DOHH2 (cell line): ENCODE data around the gene GMDS.

Source experiments
- H3F3A ChIP-seq: fragments of 200-600 bp; sonication (generic), shearing (Covaris generic); 2 replicates; pipeline ENCODE4 v1.6.0; 2016; ENCODE audit warnings: antibody characterized with exemption, mild to moderate bottlenecking; ENCODE audit not compliant: control insufficient read depth, insufficient read depth
- H3K27ac ChIP-seq: fragments of 200-600 bp; sonication (generic); 2 replicates; pipeline ENCODE4 v1.5.1; 2014; ENCODE audit warnings: low read depth, mild to moderate bottlenecking, low read length, moderate library complexity
- H3K27me3 ChIP-seq: fragments of 200-600 bp; sonication (generic); 2 replicates; pipeline ENCODE4 v1.6.1; 2014; ENCODE audit warnings: mild to moderate bottlenecking, low read length, mixed read lengths; ENCODE audit not compliant: control insufficient read depth
- H3K36me3 ChIP-seq: fragments of 200-600 bp; sonication (generic); 2 replicates; pipeline ENCODE4 v1.6.1; 2014; ENCODE audit warnings: mild to moderate bottlenecking, low read length, moderate library complexity, mixed read lengths; ENCODE audit not compliant: control insufficient read depth
- H3K4me1 ChIP-seq: fragments of 200-600 bp; sonication (generic); 2 replicates; pipeline ENCODE4 v1.6.1; 2014; ENCODE audit warnings: mild to moderate bottlenecking, low read length, mixed read lengths; ENCODE audit not compliant: control insufficient read depth
- H3K4me2 ChIP-seq: fragments of 200-600 bp; sonication (generic); 2 replicates; pipeline ENCODE4 v1.6.0; 2014; ENCODE audit warnings: mild to moderate bottlenecking, low read length, moderate library complexity
- H3K4me3 ChIP-seq: fragments of 200-600 bp; sonication (generic); 2 replicates; pipeline ENCODE4 v1.5.1; 2014; ENCODE audit warnings: mild to moderate bottlenecking, low read length, mixed read lengths
- H3K79me2 ChIP-seq: fragments of 200-600 bp; sonication (generic); 2 replicates; pipeline ENCODE4 v1.6.1; 2014; ENCODE audit warnings: mild to moderate bottlenecking, low read length, mixed read lengths; ENCODE audit not compliant: control insufficient read depth
- H3K9me2 ChIP-seq: fragments of 200-600 bp; sonication (generic); replicated peaks from 2 replicates; pipeline ENCODE4 v1.6.1; 2014; ENCODE audit warnings: mild to moderate bottlenecking, low read length, mixed read lengths; ENCODE audit not compliant: control insufficient read depth
- H3K9me3 ChIP-seq: fragments of 200-600 bp; sonication (generic); 2 replicates; pipeline ENCODE4 v1.6.1; 2014; ENCODE audit warnings: antibody characterized with exemption, low read length, mixed read lengths; ENCODE audit not compliant: control insufficient read depth, insufficient read depth
- H4K20me1 ChIP-seq: fragments of 200-600 bp; sonication (generic); 2 replicates; pipeline ENCODE4 v1.6.0; 2014; ENCODE audit warnings: low read depth, mild to moderate bottlenecking, antibody characterized with exemption, low read length, moderate library complexity; ENCODE audit not compliant: control insufficient read depth, insufficient read depth
- EZH2phosphoT487 ChIP-seq: fragments of 200-600 bp; sonication (generic); IDR thresholded peaks from 2 replicates; pipeline ENCODE4 v1.6.1; 2017; ENCODE audit warnings: borderline replicate concordance, mild to moderate bottlenecking, antibody characterized with exemption, low read length, moderate library complexity, mixed read lengths
- TF ChIP-seq, protein P1 (sequence below): fragments of 200-600 bp; sonication (generic); IDR thresholded peaks from one replicate; pipeline ENCODE4 v1.5.1; 2014; ENCODE audit warnings: antibody characterized with exemption, mild to moderate bottlenecking, low read depth, low read length; ENCODE audit not compliant: poor library complexity, severe bottlenecking

The GMDS gene

DNA sequence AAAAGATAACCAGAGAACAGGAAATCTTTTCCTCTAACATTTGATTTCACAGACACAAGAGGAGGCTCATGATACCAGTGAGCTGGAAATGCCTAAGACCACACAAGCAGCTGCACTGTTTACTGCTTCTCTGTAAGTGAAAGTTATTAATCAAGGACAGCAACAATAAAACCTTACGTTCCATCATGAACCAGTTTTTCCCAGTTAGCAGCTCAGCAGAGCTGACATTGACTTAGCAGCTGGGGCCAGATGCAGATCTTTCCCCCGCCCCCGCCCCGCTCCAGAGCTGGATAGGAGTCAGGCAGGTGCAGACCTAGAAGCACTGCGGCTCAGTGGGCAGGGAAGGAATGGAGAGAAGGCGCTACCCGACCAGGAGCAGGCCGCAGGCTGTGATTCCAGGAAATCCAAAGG is 275.2 kb downstream of the GMDS start:
- Histone ChIP-seq H3K9me3 (no peaks in the 10 kb centered on the region), H3F3A (no peaks in the 10 kb centered on the region)

DNA sequence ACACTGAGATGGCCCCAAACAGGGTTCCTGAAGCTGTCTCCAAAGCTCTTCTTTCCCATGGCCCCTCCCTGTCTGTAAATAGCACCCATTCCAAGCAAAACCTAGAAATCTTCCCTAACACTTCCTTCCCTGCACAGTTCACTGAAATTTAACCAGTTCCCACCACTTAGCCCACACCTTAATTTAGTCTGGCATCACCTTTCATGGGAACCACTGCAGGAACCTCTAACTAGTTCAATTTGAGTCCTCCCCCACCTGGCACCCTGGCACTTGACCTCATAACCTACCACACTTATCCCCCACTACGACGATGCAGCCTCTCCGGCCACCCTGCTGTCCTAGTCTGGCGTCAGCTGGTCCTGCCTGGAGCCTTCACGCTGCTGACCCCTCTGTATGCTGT is 278.7 kb downstream of the GMDS start:
- Histone ChIP-seq H3K4me3 (no peak overlapping the region), H3K9me3 (no peaks in the 10 kb centered on the region), H3F3A (no peaks in the 10 kb centered on the region), H3K27me3 (no peaks in the 10 kb centered on the region), H3K79me2 (no peaks in the 10 kb centered on the region), H3K9me2 (no peaks in the 10 kb centered on the region), H3K4me1 (no peaks in the 10 kb centered on the region), H3K27ac (no peak overlapping the region), H3K4me2 (no peak overlapping the region), H3K36me3 (no peaks in the 10 kb centered on the region), H4K20me1 (no peaks in the 10 kb centered on the region)
- TF ChIP-seq EZH2phosphoT487: no peak
- TF ChIP-seq, protein P1, sequence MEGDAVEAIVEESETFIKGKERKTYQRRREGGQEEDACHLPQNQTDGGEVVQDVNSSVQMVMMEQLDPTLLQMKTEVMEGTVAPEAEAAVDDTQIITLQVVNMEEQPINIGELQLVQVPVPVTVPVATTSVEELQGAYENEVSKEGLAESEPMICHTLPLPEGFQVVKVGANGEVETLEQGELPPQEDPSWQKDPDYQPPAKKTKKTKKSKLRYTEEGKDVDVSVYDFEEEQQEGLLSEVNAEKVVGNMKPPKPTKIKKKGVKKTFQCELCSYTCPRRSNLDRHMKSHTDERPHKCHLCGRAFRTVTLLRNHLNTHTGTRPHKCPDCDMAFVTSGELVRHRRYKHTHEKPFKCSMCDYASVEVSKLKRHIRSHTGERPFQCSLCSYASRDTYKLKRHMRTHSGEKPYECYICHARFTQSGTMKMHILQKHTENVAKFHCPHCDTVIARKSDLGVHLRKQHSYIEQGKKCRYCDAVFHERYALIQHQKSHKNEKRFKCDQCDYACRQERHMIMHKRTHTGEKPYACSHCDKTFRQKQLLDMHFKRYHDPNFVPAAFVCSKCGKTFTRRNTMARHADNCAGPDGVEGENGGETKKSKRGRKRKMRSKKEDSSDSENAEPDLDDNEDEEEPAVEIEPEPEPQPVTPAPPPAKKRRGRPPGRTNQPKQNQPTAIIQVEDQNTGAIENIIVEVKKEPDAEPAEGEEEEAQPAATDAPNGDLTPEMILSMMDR: no peak

More for the DNA sequence above, 275.2 kb downstream of the GMDS start:
- H3K9me2 ChIP-seq: no peaks in the 10 kb centered on the region
- H3K36me3 ChIP-seq: no peaks in the 10 kb centered on the region
- H3K27me3 ChIP-seq: no peaks in the 10 kb centered on the region
- no peak overlapping the region for H3K4me2 ChIP-seq
- no peaks in the 10 kb centered on the region for H4K20me1 ChIP-seq
- TF ChIP-seq, protein P1: no peak
- TF ChIP-seq EZH2phosphoT487: no peak
- H3K4me3 ChIP-seq: no peak overlapping the region
- H3K79me2 ChIP-seq: no peaks in the 10 kb centered on the region
- H3K27ac ChIP-seq: no peak overlapping the region
- H3K4me1 ChIP-seq: 0 out of 2 replicates have a peak, but pooled peaks cover 2% of the 10 kb centered on the region

GRCh38 chr6:1965596-1966224 is 279.7 kb downstream of the GMDS start:
- Histone ChIP-seq H3F3A (no peaks in the 10 kb centered on the region), H3K4me3 (no peak overlapping the region), H3K27ac (no peak overlapping the region), H3K79me2 (no peaks in the 10 kb centered on the region), H3K9me3 (no peaks in the 10 kb centered on the region), H3K4me1 (no peaks in the 10 kb centered on the region), H3K9me2 (no peaks in the 10 kb centered on the region), H3K4me2 (no peak overlapping the region), H3K27me3 (no peaks in the 10 kb centered on the region), H4K20me1 (no peaks in the 10 kb centered on the region), H3K36me3 (no peaks in the 10 kb centered on the region)
- TF ChIP-seq, protein P1: no peak
- TF ChIP-seq EZH2phosphoT487: no peak
